HepG2 (cell line): Measurements from ENCODE around the gene SMCO1. TPM values are rescaled to one million over a fixed set of nuclear protein-coding genes. Genes with fewer than 3 reads are reported as not detected.

Experiments
- ATAC-seq: fragments of 200-7000 bp; cut with Tn5 transposase; 3 replicates; pipeline ENCODE4 v1.9.1; 2020; ENCODE audit warnings: mild to moderate bottlenecking, moderate library complexity
- BruUV-seq: library from RNA; stranded (reverse); fragments of 400-500 nt; replicated peaks from 2 replicates; lab custom pipeline; 2021; lab: Mats Ljungman, UMichigan
- CTCF ChIA-PET: fragments of 300-600 bp; formaldehyde crosslinking; extraction: SDS; loops from one replicate; lab custom pipeline; 2021; ENCODE audit warnings: low total read pairs, inconsistent platforms, low intra/inter-chr PET ratio; lab: Yijun Ruan, JAX
- POLR2A ChIA-PET: fragments of 350-600 bp; sonication (Branson Sonifier 250); formaldehyde crosslinking; loops from one replicate; lab custom pipeline; 2020; ENCODE audit warnings: antibody characterized with exemption, inconsistent platforms; lab: Yijun Ruan, JAX
- DNase-seq: peaks from one replicate; pipeline ENCODE4 v3.0.0-alpha.2; 2015; ENCODE audit warnings: low spot score
- FAIRE-seq: peaks from 3 replicates; lab custom pipeline; 2011; peaks lifted over from hg19 to GRCh38; lab: Jason Lieb, UNC
- H2AFZ ChIP-seq: one replicate; pipeline ENCODE4 v1.6.1; 2011; ENCODE audit warnings: low read length, inconsistent platforms
- H3K27ac ChIP-seq: fragments of 300-600 bp; 3 replicates; pipeline ENCODE4 v1.8.0; 2011; ENCODE audit warnings: mixed run types, mild to moderate bottlenecking, mixed read lengths, low read length, inconsistent platforms; ENCODE audit not compliant: insufficient read depth; ENCODE audit errors: extremely low read length
- H3K27me3 ChIP-seq, 2 experiments: fragments of 200-600 bp in 1 of 2; 2 replicates in 1 of 2; 3 replicates in 1 of 2; pipeline versions ENCODE4 v1.6.0 to v1.8.0; 2011; ENCODE audit warnings: low read length in 2 of 2, mild to moderate bottlenecking in 2 of 2, moderate library complexity in 2 of 2, inconsistent platforms in 1 of 2; ENCODE audit not compliant: insufficient read depth in 2 of 2, control insufficient read depth in 1 of 2
- H3K36me3 ChIP-seq, 2 experiments: fragments of 200-600 bp in 1 of 2; replicated peaks in 1 of 2; 2 replicates in 1 of 2; 3 replicates in 1 of 2; pipeline versions ENCODE4 v1.5.1 to v1.8.0; 2011; ENCODE audit warnings: low read length in 2 of 2, inconsistent platforms in 1 of 2; ENCODE audit not compliant: insufficient read depth in 2 of 2, control insufficient read depth in 1 of 2
- H3K4me1 ChIP-seq: 2 replicates; pipeline ENCODE4 v1.5.1; 2012; ENCODE audit warnings: low read length, inconsistent platforms; ENCODE audit not compliant: insufficient read depth
- H3K4me2 ChIP-seq: 2 replicates; pipeline ENCODE4 v1.6.0; 2011; ENCODE audit warnings: low read depth, low read length, inconsistent platforms
- H3K4me3 ChIP-seq, 3 experiments: fragments of 200-600 bp in 1 of 3; sonication (generic), shearing (Covaris generic) in 1 of 3; replicated peaks in 1 of 3; 2 replicates each; pipeline ENCODE4 v1.5.1; 2011 to 2016; ENCODE audit warnings: low read length in 3 of 3, inconsistent platforms in 2 of 3, low read depth in 2 of 3, mild to moderate bottlenecking in 2 of 3, control low read depth in 1 of 3, mixed read lengths in 1 of 3; ENCODE audit not compliant: insufficient read depth in 1 of 3
- H3K79me2 ChIP-seq: one replicate; pipeline ENCODE4 v1.6.1; 2011; ENCODE audit warnings: low read length, inconsistent platforms; ENCODE audit not compliant: insufficient read depth
- H3K9ac ChIP-seq: 2 replicates; pipeline ENCODE4 v1.6.0; 2011; ENCODE audit warnings: mild to moderate bottlenecking, low read depth, low read length, inconsistent platforms; ENCODE audit not compliant: insufficient read depth
- H3K9me3 ChIP-seq: 2 replicates; pipeline ENCODE4 v1.5.1; 2012; ENCODE audit warnings: mild to moderate bottlenecking, low read length
- H4K20me1 ChIP-seq: 2 replicates; pipeline ENCODE4 v1.6.0; 2011; ENCODE audit warnings: inconsistent platforms, mild to moderate bottlenecking, low read length, moderate library complexity; ENCODE audit not compliant: insufficient read depth
- HES4 ChIP-seq: sonication (generic); formaldehyde crosslinking; IDR thresholded peaks from 2 replicates; pipeline ENCODE4 v1.9.0; 2021; ENCODE audit warnings: mild to moderate bottlenecking, missing genetic modification reagents, borderline replicate concordance
- POGK ChIP-seq: sonication (generic); formaldehyde crosslinking; conservative IDR thresholded peaks from 2 replicates; pipeline ENCODE4 v1.8.0; 2022; ENCODE audit warnings: mild to moderate bottlenecking, moderate library complexity, missing genetic modification reagents
- TOE1 ChIP-seq: sonication (generic); formaldehyde crosslinking; IDR thresholded peaks from 2 replicates; pipeline ENCODE4 v1.4.0; 2020; ENCODE audit warnings: mild to moderate bottlenecking, missing genetic modification reagents
- XRCC5 ChIP-seq: fragments of 200-400 bp; formaldehyde crosslinking; optimal IDR thresholded peaks from 2 replicates; pipeline ENCODE3; 2017; ENCODE audit warnings: mild to moderate bottlenecking, low read length
- ZBTB40 ChIP-seq, 2 experiments: fragments of 450-650 bp in 1 of 2; sonication (generic) in 1 of 2; formaldehyde crosslinking in 1 of 2; IDR thresholded peaks; 2 replicates each; pipeline versions ENCODE4 v1.6.1 to v1.8.0; 2016 to 2022; ENCODE audit warnings: antibody characterized with exemption in 1 of 2, mild to moderate bottlenecking in 1 of 2, missing genetic modification reagents in 1 of 2
- ZNF557 ChIP-seq: sonication (generic); formaldehyde crosslinking; IDR thresholded peaks from 2 replicates; pipeline ENCODE4 v1.4.0; 2020; ENCODE audit warnings: missing genetic modification reagents
- ZNF629 ChIP-seq: sonication (generic); formaldehyde crosslinking; conservative IDR thresholded peaks from 2 replicates; pipeline ENCODE4 v1.5.0; 2020; ENCODE audit warnings: missing genetic modification reagents
- ZZZ3 ChIP-seq: sonication (generic); formaldehyde crosslinking; IDR thresholded peaks from 2 replicates; pipeline ENCODE4 v1.4.0; 2020; ENCODE audit warnings: missing genetic modification reagents, mild to moderate bottlenecking, borderline replicate concordance
- WGBS: methylation state at CpG from one replicate; pipeline ENCODE4 v1.1.6; 2017; ENCODE audit warnings: low lambda C conversion rate; 5-methylcytosine and 5-hydroxymethylcytosine counted together
- in situ Hi-C: cut with HindIII; loops from 2 replicates; pipeline ENCODE4 v1.10.0; 2017; ENCODE audit warnings: low pct_unique_long_range_greater_than_20kb; ENCODE audit not compliant: extremely low pct_ligation_motif_present
- intact Hi-C: fragments of 100-400 bp; cut with micrococcal nuclease; formaldehyde crosslinking; loops from one replicate; pipeline ENCODE4 v1.10.0; 2022; ENCODE audit not compliant: unreplicated experiment
- polyA plus RNA-seq, 8 experiments: library from polyadenylated mRNA; depleted of rRNA in 3 of 8; stranded (reverse) in 7 of 8; unstranded in 1 of 8; fragments of >200 nt; fragmentation: Illumina TruSeq in 4 of 8; extraction: Trizol in 4 of 8; gene quantifications; 2 replicates each; pipeline versions ENCODE4 v1.2.1 to v1.2.3, GENCODE V29; 2011 to 2016; ENCODE audit warnings: low read depth in 4 of 8, missing spikeins in 1 of 8, mixed read lengths in 1 of 8; ENCODE audit not compliant: insufficient read depth in 1 of 8
- total RNA-seq, 5 experiments: library from RNA; depleted of rRNA; stranded (reverse); fragments of >200 nt; fragmentation: Illumina TruSeq; extraction: Trizol; gene quantifications; 2 replicates each; pipeline ENCODE4 v1.2.3, GENCODE V29; 2016; ENCODE audit warnings: low read depth in 1 of 5

SMCO1 gene
- total and polyA plus RNA-seq, 2 of the 13 experiments (the other 11 are each of a cell fraction or from before 2014, with no cell fraction given), result not detected

GRCh38 chr3:196554205-196554604 is 39.1 kb upstream of the SMCO1 start:
- POLR2A ChIA-PET, result no interaction called here
- BruUV-seq, result no TSS peak

GRCh38 chr3:196553551-196553950 is 38.4 kb upstream of the SMCO1 start:
- H3K9me3 ChIP-seq, result peaks cover 19% of the 10 kb centered on the region
- no peaks in the 10 kb centered on the region for H4K20me1 ChIP-seq
- intact Hi-C loops, result no loop called here
- no peak overlapping the region for H3K27ac ChIP-seq
- no peaks in the 10 kb centered on the region for H3K27me3 ChIP-seq
- BruUV-seq, result no TSS peak
- 98% methylated on average over 9 of the region's 9 CpGs for WGBS
- ChIA-PET POLR2A (no interaction called here), CTCF (no interaction called here)
- FAIRE-seq (no peak), ATAC-seq (no peak), DNase-seq (no peak)
- no peaks in the 10 kb centered on the region for H3K36me3 ChIP-seq
- no peaks in the 10 kb centered on the region for H3K4me1 ChIP-seq
- in situ Hi-C loops, result no loop called here
- H3K9ac ChIP-seq, result no peak overlapping the region
- no peak overlapping the region for H3K4me3 ChIP-seq
- H2AFZ ChIP-seq, result no peak overlapping the region
- no peaks in the 10 kb centered on the region for H3K79me2 ChIP-seq
- no peak overlapping the region for H3K4me2 ChIP-seq
- TF ChIP-seq ZNF629 (CRISPR knock-in tag) (no peak), POGK (CRISPR knock-in tag) (no peak), ZBTB40 (IDR thresholded peaks at IDR 0.05) (no peak), ZBTB40 (CRISPR knock-in tag; IDR thresholded peaks at IDR 0.05) (no peak), HES4 (CRISPR knock-in tag) (no peak), TOE1 (no peak), XRCC5 (no peak), ZZZ3 (CRISPR knock-in tag) (no peak)

More at GRCh38 chr3:196554205-196554604, 39.1 kb upstream of the SMCO1 start:
- intact Hi-C loops, result no loop called here
- ATAC-seq, result no peak
- Histone ChIP-seq H3K79me2 (no peaks in the 10 kb centered on the region), H4K20me1 (no peaks in the 10 kb centered on the region), H3K27me3 (no peaks in the 10 kb centered on the region), H3K36me3 (no peaks in the 10 kb centered on the region), H2AFZ (no peak overlapping the region), H3K4me2 (no peak overlapping the region), H3K27ac (no peak overlapping the region), H3K4me3 (no peak overlapping the region), H3K4me1 (no peaks in the 10 kb centered on the region), H3K9me3 (peaks cover 15% of the 10 kb centered on the region), H3K9ac (no peak overlapping the region)
- TF ChIP-seq ZNF557, result no peak
- CTCF ChIA-PET, result no interaction called here
- no peak for FAIRE-seq
- DNase-seq, result no peak
- in situ Hi-C loops, result no loop called here
- WGBS, result 90% methylated on average over 3 of the region's 3 CpGs
